ENCODE measurements around the gene CD109. TPM values are rescaled to one million over a fixed set of nuclear protein-coding genes. Genes with fewer than 3 reads are reported as not detected.

The CD109 gene
- total RNA-seq, 1 experiment from 2014 or later: 46.1 TPM

DNA sequence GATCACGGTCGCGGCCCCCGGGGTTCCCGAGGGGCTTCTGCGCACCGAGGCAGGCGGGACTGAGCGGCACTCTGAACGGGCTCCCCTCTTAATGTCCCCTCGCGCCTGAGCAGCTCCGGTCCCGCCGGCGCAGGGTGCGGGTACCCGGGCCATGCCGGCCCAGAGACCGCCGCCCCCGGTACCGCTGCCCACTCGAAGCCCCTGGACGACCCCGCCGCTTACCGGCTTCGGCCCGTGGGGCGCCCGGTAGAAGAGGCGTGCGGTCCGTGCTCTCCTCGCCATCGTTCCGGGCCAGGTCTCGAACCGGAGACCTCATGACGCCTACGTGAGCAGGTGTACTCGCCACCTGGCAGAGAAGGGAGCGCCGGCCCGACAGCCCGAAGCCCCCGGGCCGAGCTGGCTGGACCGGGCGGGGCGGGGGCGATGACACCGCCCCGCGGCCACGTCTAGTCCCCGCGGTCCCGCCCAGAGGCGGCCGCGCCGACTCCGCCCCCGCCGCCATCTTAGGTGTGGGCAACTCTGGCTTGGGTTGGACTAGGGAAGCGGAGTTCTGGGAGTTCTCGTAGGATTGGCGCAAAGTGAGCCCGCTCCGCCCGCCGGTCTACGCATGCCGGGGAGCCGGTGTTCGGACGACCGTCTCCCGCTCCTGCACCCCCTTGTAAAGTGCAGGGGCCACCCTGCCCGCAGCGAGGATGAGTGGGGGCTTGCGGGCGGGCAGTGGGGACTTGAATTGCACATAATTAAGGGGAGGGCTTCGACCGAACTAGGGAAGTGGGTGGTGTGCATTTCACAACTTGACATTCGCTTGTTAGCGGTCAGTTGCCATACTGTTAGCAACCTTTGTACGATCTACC, 42.2 kb upstream of the CD109 start, which contains the start of gene SLC17A5:
Gene SLC17A5 (minus strand): TSS at position 422 of the 854 bp plus-strand sequence. CDS start 106 bp downstream, at position 316.
- CTCF ChIA-PET: interaction anchor here (0.6 to 1.4 kb wide), 7 partner anchors 11 to 226 kb away, joined by 3 to 8 read pairs (median 3); no protein-coding TSS in a partner anchor
- ATAC-seq: peak; percentile 97
- POLR2A ChIA-PET: interaction anchor here (0.6 to 2.3 kb wide), 4 partner anchors 9 to 211 kb away, joined by 3 to 8 read pairs (median 4); no protein-coding TSS in a partner anchor
- peak within 1 kb of the TSS; percentile 73 to 98 for H3K4me3 ChIP-seq (ENCODE audit: low read depth in 2 of 2, low read length in 2 of 2)
- in situ Hi-C loops (cut with HindIII; ENCODE audit: low pct_unique_long_range_greater_than_20kb, low sequenced_read_pairs) (no loop called here), intact Hi-C loops (cut with micrococcal nuclease; ENCODE audit: unreplicated experiment) (loop anchor here (2.0 to 5.0 kb wide), 2 partner anchors 139 to 191 kb away; partner anchors contain the start of gene MTO1)
- peak within 1 kb of the TSS; percentile 77 for H3K27ac ChIP-seq (ENCODE audit: low read length)
- no peaks in the 10 kb centered on the region for H3K27me3 ChIP-seq (ENCODE audit: control insufficient read depth, insufficient read depth, low read length)
- no peaks in the 10 kb centered on the region for H3K9me3 ChIP-seq (ENCODE audit: control insufficient read depth, insufficient read depth, low read depth, low read length)
- peaks cover 21% of the 10 kb centered on the region for H3K4me1 ChIP-seq (ENCODE audit: control insufficient read depth, insufficient read depth, low read length)
- no TSS peak for BruUV-seq (replicated peaks)
- H3K36me3 ChIP-seq (ENCODE audit: control insufficient read depth, insufficient read depth, low read length): no peaks in the 10 kb centered on the region
- TF ChIP-seq POLR2AphosphoS5 (IDR thresholded peaks at IDR 0.05; ENCODE audit: low read depth, low read length): peak; percentile 90
- TF ChIP-seq SIN3A (IDR thresholded peaks at IDR 0.05; ENCODE audit: borderline replicate concordance, insufficient read depth, low read depth, low read length): peak; percentile 81; the same call in 1 of the 2 replicates
- no peak for TF ChIP-seq TCF7L2 (IDR thresholded peaks at IDR 0.05; ENCODE audit: low read depth, low read length)
- DNase-seq (ENCODE audit: low read depth, low spot score): peak; percentile 75

DNA sequence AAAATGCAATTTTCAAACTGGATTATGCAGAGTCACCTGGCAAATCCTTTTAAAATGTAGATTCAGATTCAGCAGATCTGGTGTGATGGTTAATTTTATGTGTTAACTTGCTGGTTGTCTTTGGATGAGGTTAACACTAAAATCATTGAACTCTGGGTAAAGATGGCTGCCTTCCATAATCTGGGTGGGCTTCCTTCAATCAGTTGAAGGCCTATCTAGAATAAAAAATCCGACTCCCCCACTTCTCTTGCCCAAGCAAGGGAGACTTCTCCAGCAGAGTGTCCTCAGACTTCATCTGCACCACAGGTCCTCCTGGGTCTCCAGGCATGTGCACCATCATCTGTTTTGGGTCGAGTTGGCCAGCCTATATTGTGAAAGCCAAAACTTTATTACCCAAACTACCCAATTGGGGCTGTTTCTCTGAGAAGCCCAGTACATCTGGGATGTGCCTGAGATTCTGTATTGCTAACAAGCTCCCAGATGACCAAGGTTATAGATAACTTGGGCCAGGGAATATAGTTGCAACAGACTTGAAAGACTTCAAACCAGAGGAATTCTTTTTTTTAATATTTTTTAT, 40.6 kb upstream of the CD109 start:
- ChIA-PET POLR2A (no interaction called here), CTCF (no interaction called here)
- Histone ChIP-seq H3K27ac (ENCODE audit: low read length) (peak overlapping the region; percentile 77), H3K27me3 (ENCODE audit: control insufficient read depth, insufficient read depth, low read length) (no peaks in the 10 kb centered on the region), H3K4me3 (ENCODE audit: low read depth in 2 of 2, low read length in 2 of 2) (peak overlapping the region; percentile 73 to 98; a peak in 3 of 4 replicates), H3K4me1 (ENCODE audit: control insufficient read depth, insufficient read depth, low read length) (peaks cover 21% of the 10 kb centered on the region), H3K9me3 (ENCODE audit: control insufficient read depth, insufficient read depth, low read depth, low read length) (no peaks in the 10 kb centered on the region), H3K36me3 (ENCODE audit: control insufficient read depth, insufficient read depth, low read length) (no peaks in the 10 kb centered on the region)
- in situ Hi-C loops (cut with HindIII; ENCODE audit: low pct_unique_long_range_greater_than_20kb, low sequenced_read_pairs): no loop called here
- intact Hi-C loops (cut with micrococcal nuclease; ENCODE audit: unreplicated experiment): no loop called here
- DNase-seq (ENCODE audit: low read depth, low spot score) (no peak), ATAC-seq (no peak)
- TF ChIP-seq TCF7L2 (IDR thresholded peaks at IDR 0.05; ENCODE audit: low read depth, low read length) (no peak), POLR2AphosphoS5 (IDR thresholded peaks at IDR 0.05; ENCODE audit: low read depth, low read length) (no peak), SIN3A (IDR thresholded peaks at IDR 0.05; ENCODE audit: borderline replicate concordance, insufficient read depth, low read depth, low read length) (no peak)
- TF ChIP-seq, protein P1, sequence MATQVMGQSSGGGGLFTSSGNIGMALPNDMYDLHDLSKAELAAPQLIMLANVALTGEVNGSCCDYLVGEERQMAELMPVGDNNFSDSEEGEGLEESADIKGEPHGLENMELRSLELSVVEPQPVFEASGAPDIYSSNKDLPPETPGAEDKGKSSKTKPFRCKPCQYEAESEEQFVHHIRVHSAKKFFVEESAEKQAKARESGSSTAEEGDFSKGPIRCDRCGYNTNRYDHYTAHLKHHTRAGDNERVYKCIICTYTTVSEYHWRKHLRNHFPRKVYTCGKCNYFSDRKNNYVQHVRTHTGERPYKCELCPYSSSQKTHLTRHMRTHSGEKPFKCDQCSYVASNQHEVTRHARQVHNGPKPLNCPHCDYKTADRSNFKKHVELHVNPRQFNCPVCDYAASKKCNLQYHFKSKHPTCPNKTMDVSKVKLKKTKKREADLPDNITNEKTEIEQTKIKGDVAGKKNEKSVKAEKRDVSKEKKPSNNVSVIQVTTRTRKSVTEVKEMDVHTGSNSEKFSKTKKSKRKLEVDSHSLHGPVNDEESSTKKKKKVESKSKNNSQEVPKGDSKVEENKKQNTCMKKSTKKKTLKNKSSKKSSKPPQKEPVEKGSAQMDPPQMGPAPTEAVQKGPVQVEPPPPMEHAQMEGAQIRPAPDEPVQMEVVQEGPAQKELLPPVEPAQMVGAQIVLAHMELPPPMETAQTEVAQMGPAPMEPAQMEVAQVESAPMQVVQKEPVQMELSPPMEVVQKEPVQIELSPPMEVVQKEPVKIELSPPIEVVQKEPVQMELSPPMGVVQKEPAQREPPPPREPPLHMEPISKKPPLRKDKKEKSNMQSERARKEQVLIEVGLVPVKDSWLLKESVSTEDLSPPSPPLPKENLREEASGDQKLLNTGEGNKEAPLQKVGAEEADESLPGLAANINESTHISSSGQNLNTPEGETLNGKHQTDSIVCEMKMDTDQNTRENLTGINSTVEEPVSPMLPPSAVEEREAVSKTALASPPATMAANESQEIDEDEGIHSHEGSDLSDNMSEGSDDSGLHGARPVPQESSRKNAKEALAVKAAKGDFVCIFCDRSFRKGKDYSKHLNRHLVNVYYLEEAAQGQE (IDR thresholded peaks at IDR 0.05; ENCODE audit: insufficient read depth in 1 of 2, low read depth in 2 of 2, low read length in 1 of 2): no peak
- TF ChIP-seq, protein P2, sequence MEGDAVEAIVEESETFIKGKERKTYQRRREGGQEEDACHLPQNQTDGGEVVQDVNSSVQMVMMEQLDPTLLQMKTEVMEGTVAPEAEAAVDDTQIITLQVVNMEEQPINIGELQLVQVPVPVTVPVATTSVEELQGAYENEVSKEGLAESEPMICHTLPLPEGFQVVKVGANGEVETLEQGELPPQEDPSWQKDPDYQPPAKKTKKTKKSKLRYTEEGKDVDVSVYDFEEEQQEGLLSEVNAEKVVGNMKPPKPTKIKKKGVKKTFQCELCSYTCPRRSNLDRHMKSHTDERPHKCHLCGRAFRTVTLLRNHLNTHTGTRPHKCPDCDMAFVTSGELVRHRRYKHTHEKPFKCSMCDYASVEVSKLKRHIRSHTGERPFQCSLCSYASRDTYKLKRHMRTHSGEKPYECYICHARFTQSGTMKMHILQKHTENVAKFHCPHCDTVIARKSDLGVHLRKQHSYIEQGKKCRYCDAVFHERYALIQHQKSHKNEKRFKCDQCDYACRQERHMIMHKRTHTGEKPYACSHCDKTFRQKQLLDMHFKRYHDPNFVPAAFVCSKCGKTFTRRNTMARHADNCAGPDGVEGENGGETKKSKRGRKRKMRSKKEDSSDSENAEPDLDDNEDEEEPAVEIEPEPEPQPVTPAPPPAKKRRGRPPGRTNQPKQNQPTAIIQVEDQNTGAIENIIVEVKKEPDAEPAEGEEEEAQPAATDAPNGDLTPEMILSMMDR (IDR thresholded peaks at IDR 0.05): no peak
- BruUV-seq (replicated peaks): TSS peak; percentile 83

Measured in Panc1 (cell line).